G401.6 (cell line): ENCODE results near the gene CCNI.

Source experiments
- FAIRE-seq: peaks from 2 replicates; lab custom pipeline; 2012; peaks lifted over from hg19 to GRCh38; lab: Jason Lieb, UNC

Gene CCNI

DNA sequence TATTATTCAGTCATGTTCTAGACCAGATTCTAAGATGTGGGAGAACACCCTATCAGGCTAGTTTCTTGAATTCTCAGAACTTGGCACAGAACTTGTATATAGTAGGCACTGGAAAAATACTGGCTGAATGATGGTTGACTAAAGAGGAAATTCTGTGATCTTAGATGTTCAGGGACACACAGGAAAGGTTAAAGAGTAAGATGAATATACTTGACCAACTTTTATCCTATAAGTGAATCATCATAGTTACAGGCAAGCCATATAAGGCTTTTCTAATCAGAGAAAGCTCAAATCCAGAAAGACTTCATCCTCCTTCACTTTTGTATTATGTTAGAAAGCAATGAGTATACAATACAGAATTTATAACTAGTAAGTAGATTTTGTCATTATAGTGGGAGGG, 72.4 kb downstream of the CCNI start:
- FAIRE-seq: no peak

DNA sequence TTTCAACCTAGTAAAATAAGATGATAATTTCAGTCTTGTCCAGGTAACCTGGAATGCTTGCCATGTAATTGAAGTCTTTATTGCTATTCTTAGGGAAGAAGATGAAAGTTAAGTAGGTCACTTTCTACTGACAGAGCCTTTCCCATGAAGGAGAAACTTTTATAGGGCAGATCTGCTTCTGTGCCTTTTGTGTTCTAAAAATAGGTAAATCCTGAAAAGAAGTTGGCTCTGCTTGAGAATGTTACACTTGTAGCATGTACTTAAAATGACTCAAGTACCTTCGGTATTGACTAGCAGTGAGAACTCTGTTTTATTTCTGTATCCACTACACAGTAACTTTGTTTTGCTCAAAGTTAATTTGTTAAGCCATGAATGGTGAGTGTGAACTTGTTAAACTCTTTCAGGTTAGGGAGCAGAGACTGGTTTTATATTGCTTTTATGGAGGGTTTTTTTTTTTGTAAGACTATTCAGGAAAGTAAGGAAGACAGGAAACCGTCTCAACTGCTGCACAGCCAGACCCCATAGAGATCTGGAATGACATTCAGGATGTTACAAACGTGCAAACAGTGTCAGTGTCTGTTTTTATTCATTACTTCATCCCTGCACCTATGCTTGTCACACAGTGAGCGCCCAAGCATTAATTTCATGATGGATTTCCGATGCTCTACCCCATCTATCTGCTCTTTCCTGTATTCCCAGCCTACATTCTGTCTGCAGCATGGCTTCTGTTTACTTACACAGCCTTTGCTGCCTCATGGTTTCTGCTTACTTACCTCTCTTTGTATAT, 73.3 kb downstream of the CCNI start:
- no peak for FAIRE-seq

DNA sequence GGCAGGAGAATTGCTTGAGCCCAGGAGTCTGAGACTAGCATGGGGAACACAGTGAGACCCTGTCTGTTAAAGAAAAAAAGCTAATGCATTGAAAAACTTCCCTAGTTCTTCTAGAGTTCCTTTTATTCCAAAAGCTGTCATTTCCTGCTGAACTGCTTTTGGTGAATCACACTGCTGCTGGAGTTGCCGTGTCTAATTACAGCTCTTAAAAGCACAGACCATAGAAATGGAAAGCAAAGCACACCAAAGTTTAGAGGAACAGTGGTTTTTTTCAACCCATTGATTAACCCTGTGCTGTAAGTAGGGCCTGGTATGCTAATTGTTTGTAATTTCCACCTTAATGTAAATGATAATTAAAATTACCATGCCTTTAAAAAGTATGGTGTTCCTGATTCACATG, 73.9 kb downstream of the CCNI start:
- no peak for FAIRE-seq

DNA sequence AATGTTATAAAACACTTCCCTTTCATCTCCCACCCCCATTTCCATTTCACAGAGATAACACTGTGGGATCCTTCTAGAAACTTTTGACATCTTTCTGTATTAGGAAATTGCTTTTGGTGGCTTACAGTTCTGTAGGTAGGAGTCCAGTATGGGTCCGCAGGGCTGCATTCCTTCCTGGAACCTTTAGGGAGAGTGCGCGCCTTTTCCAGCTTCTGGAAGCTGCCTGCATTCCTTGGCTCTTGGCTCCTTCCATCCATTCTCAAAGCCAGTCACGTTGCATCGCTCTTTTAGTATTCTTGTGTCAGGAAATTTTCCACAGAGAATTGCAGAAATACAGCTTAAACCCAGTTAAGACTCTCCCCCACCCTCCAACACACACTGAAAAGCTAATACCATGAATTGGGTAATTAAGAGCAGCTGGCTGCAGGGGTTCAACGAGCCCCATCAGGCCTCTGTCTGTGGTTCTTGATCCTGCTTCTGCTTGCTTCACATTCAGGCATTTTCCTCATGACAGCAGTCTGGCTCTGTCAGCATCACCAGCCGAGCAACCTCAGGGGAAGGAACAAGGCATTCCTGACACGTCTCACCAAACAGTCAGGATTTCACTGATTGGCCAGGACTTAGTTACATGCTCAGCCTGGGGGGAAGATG, 77.4 kb downstream of the CCNI start:
- no peak for FAIRE-seq

DNA sequence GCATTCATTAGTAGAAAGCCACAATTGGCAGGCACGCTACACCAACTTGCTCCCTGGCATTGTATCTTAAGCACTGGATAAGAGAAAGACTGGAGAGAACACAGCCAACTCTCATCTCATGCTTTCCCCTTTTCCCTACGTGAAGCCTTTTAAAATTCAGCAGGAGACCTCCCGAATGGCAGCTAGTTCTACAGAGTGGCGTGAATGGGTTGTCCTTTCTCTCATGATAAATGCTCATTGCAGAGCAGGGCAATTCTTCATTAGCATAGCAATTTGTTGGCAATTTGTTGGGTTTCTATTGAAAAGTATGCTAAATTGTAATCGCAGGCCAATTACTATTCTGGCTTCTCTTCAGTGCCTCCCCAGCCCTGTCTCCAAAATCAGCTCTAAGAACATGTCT, 78.3 kb downstream of the CCNI start:
- FAIRE-seq: no peak
